GM19023 (cell line): ENCODE data around the gene ZCCHC7.
"Not testable (repeated sequence)": the region's sequence is repeated elsewhere in the genome, so short reads cannot be mapped to it uniquely, and the experiment has no call there.

Experiments
- ATAC-seq: cut with Tn5 transposase; IDR thresholded peaks from one replicate; pipeline ENCODE4 v1.9.1; 2021; ENCODE audit warnings: mild to moderate bottlenecking, moderate library complexity; ENCODE audit not compliant: unreplicated experiment

ZCCHC7 gene

GRCh38 chr9:37119907-37120842 lies at the start of gene ZCCHC7:
Gene ZCCHC7 (plus strand): TSS chr9:37120574.
- ATAC-seq, result peak; percentile 97

GRCh38 chr9:37074790-37075189 lies 45.6 kb upstream of the ZCCHC7 start:
- ATAC-seq, result not testable (repeated sequence)

- ATAC-seq, result peak; percentile 92
Observed at GRCh38 chr9:37079370-37080164, 40.8 kb upstream of the ZCCHC7 start.

GRCh38 chr9:37080165-37080628 lies 40.2 kb upstream of the ZCCHC7 start:
- peak; percentile 21 for ATAC-seq

- not testable (repeated sequence) for ATAC-seq
Observed at GRCh38 chr9:37081507-37081906, 38.9 kb upstream of the ZCCHC7 start.

- no peak for ATAC-seq
Observed at GRCh38 chr9:37082214-37082765, 38.1 kb upstream of the ZCCHC7 start.

- no peak for ATAC-seq
Observed at GRCh38 chr9:37083654-37084053, 36.7 kb upstream of the ZCCHC7 start.

GRCh38 chr9:37085233-37085632 lies 35.1 kb upstream of the ZCCHC7 start:
- no peak for ATAC-seq

GRCh38 chr9:37092714-37093295 lies 27.6 kb upstream of the ZCCHC7 start:
- ATAC-seq, result not testable (repeated sequence)

GRCh38 chr9:37094751-37095150 lies 25.6 kb upstream of the ZCCHC7 start:
- no peak for ATAC-seq

GRCh38 chr9:37096628-37097027 lies 23.7 kb upstream of the ZCCHC7 start:
- no peak for ATAC-seq

- ATAC-seq, result no peak
Observed at GRCh38 chr9:37097294-37097693, 23.1 kb upstream of the ZCCHC7 start.

GRCh38 chr9:37100327-37100726 lies 20.0 kb upstream of the ZCCHC7 start:
- ATAC-seq, result no peak

- no peak for ATAC-seq
Observed at GRCh38 chr9:37100741-37101140, 19.6 kb upstream of the ZCCHC7 start.

GRCh38 chr9:37102486-37102885 lies 17.9 kb upstream of the ZCCHC7 start:
- no peak for ATAC-seq

GRCh38 chr9:37104183-37104889 lies 16.0 kb upstream of the ZCCHC7 start:
- no peak for ATAC-seq

- no peak for ATAC-seq
Observed at GRCh38 chr9:37105234-37105633, 15.1 kb upstream of the ZCCHC7 start.

- no peak for ATAC-seq
Observed at GRCh38 chr9:37107701-37108100, 12.7 kb upstream of the ZCCHC7 start.

- ATAC-seq, result not testable (repeated sequence)
Observed at GRCh38 chr9:37114442-37114841, 5.9 kb upstream of the ZCCHC7 start.

- ATAC-seq, result no peak
Observed at GRCh38 chr9:37117956-37118355, 2.4 kb upstream of the ZCCHC7 start.
